ENCODE data around the gene AGPS.
"Not testable (repeated sequence)": the region's sequence is repeated elsewhere in the genome, so short reads cannot be mapped to it uniquely, and the experiment has no call there.

Gene AGPS

DNA sequence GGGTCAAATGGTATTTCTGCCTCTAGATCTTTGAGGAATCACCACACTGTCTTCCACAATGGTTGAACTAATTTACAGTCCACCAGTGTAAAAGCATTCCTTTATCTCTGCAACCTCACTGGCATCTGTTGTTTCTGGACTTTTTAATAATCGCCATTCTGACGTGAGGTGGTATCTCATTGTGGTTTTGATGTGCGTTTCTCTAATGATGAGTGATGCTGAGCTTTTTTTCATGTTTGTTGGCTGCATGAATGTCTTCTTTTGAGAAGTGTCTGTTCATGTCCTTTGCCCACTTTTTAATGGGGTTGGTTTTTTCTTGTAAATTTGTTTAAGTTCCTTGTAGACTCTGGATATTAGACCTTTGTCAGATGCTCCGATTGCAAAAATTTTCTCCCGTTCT is 32.0 kb downstream of the AGPS start:
- not testable (repeated sequence) for DNase-seq

GRCh38 chr2:177427316-177427715 is 34.7 kb downstream of the AGPS start:
- DNase-seq: no peak

DNA sequence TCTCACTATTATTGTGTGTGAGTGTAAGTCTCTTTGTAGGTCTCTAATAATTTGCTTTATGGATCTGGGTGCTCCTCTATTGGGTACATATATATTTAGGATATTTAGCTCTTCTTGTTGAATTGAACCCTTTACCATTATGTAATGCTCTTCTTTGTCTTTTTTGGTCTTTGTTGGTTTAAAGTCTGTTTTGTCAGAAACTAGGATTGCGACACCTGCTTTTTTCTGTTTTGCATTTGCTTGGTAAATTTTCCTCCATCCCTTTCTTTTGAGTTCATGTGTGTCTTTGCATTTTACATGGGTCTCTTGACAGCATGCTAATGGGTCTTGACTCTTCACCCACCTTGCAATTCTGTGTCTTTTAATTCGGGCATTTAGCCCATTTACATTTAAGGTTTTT is 35.4 kb downstream of the AGPS start:
- not testable (repeated sequence) for DNase-seq

DNA sequence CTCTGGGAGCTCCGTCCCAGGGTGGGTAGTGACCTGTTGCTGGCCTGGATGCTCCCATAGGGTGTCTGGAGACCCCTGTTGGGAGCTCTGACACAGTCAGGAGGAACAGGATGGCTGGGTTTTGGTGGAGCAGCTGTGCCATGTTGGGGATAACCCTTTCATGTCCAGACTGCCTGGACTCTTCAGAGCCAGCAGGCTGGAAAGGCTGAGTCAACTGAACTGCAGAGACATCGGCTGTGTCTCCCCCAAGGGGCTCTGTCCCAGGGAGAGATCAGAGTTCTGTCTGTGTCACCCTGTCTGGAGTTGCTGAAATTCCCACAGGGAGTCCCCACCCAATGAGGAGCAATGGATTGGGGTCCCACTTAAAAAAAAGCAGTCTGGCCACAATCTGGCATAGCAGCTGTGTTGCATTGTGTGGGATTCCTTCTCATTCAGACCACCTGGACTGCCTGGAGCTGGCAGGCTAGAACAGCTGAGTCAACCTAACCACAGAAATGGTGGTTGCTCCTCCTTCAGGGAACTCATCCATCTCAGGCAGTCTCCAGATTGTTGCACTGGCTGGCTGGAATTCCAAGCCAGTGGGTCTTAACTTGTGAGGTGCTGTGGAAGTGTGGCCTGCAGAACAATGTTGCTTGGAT is 37.2 kb downstream of the AGPS start:
- peak; percentile 10 for DNase-seq

- no peak for DNase-seq
Observed at GRCh38 chr2:177430411-177430810, 37.8 kb downstream of the AGPS start.

DNA sequence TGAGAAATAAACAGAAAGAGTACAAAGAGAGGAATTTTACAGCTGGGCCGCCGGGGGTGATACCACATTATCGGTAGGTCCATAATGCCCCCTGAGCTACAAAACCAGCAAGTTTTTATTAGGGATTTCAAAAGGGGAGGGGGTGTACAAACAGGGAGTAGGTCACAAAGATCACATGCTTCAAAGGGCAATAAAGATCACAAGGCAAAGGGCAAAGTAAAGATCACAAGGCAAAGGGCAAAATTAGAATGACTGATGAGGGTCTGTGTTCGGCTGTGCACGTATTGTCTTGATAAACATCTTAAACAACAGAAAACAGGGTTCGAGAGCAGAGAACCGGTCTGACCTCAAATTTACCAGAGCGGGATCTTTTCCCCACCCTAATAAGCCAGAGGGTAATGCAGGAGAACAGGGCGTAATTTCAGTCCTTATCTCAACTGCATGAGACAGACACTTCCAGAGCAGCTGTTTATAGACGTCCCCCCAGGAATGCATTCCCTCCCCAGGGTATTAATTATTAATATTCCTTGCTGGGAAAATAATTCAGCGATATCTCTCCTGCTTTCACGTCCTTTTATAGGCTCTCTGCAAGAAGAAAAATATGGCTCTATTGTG is 38.6 kb downstream of the AGPS start:
- not testable (repeated sequence) for DNase-seq

- no peak for DNase-seq
Observed at GRCh38 chr2:177432703-177433102, 40.1 kb downstream of the AGPS start.

- no peak for DNase-seq
Observed at GRCh38 chr2:177433402-177433801, 40.8 kb downstream of the AGPS start.

DNA sequence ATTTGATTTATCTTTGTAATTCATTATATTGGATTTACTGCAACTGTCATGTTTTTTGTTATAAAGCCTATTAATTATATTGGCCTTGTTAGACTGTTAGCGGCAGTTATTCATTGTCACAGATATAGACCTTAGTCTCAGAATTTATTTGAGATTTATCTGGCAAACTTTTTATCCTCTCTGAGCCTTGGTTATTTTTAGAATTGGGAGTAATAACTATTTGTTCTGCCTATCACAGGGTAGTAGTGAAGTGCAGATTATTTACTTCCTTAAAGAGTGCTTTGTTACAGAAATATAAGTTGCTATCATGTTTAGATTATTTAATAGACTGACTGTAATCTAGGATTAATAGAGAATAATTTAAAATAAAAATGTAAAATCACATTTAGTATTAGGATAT is 41.9 kb downstream of the AGPS start:
- DNase-seq: no peak

GRCh38 chr2:177445200-177445599 is 52.6 kb downstream of the AGPS start:
- no peak for DNase-seq

DNA sequence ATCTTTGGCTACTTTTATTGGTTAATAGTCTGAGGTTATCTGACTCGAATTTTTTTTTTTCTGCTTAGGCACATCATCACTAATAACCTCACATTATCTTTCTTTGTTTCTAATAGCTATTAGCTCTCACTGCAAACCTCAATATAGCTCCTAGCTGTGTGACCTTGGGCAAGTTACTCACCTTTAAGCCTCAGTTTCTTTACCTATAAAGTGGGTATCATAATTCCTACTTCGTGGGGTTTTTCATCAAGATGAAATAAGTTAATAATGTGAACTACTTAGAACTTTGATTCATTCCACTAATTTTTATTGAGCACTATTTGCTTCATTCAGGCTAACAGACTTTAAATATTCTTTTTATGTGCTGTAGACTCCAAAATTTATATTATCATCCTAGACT is 55.5 kb downstream of the AGPS start:
- no peak for DNase-seq

DNA sequence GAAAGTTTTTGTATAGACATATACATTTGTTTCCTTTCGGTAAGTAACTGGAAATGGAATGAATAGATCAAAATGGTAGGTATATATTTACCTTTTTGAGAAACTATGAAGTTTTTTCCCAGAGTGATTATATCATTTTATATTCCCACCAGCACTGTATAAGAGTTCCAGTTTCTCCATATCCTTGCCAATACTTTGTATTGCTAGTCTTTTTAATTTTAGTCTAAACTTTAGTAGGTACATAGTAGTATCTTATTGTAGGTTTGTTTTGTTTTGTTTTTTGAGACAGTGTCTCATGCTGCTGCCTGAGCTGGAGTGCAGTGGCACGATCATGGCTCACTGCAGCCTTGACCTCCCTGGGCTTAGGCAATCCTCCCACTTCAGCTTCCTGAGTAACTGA is 56.6 kb downstream of the AGPS start:
- DNase-seq: no peak

DNA sequence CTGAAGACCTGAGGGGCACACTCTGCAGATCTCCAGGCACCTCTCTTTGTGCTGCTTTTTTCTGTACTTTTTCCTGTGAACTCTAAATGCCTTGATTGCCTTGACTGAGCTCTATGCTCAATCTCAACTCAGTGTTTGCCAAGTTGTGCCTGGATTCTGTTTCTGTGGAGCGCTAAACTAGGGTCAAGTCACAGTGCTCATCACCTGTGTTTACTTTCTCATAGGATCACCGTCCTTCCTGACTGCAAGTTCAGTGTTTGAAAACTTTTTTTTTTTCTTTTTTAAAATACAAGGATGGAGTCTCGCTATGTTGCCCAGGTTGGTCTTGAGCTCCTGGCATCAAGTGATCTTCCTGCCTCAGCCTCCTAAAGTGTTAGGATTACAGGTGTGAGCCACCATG is 62.6 kb downstream of the AGPS start:
- DNase-seq: no peak

- DNase-seq: not testable (repeated sequence)
Observed at GRCh38 chr2:177459756-177460155, 67.2 kb downstream of the AGPS start.

GRCh38 chr2:177460973-177461585 is 68.5 kb downstream of the AGPS start:
- DNase-seq: peak; percentile 84

DNA sequence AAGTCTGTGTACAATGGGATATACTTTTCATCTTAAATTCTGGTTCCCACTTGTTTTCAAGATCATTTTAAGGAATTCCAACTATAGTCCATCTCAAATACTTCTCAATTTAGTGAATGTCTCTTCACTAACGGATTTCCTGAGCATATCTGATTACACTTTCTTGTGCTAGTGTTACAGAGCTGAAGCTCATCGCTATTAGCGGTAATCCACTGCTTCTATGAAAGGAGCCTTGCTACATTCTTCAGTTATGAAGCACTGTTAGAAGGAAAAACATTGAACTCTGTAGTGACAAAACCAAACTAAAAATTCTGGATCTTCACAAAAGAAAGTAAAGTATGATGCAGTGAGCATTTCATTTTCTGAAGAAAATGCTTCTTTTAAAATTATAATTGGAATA is 72.0 kb downstream of the AGPS start:
- DNase-seq: no peak

GRCh38 chr2:177465400-177466138 is 73.0 kb downstream of the AGPS start:
- DNase-seq: no peak

- DNase-seq: no peak
Observed at GRCh38 chr2:177466337-177467195, 74.0 kb downstream of the AGPS start.

- no peak for DNase-seq
Observed at GRCh38 chr2:177467646-177468045, 75.1 kb downstream of the AGPS start.

GRCh38 chr2:177471990-177472389 is 79.4 kb downstream of the AGPS start:
- DNase-seq: no peak

GRCh38 chr2:177474301-177474700 is 81.7 kb downstream of the AGPS start:
- DNase-seq: no peak

DNA sequence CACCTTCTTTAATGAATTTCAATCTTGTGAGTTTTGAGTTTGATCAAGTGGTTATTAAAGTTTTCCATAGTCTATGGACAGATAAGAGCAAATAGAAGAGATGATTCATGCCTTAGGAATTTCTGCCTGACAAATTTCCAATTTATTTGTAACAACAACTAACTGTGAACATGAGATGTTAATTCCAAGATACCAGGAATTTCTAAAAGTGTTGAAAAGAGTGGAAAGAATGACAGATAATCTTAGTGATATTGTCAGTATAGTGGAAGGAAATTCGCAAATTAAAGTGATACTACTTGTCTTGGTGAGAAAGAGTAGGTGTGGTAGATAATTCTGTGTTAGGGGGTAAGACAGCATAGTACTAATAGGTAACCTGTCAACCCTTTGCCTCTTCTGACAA is 82.4 kb downstream of the AGPS start:
- DNase-seq: no peak

DNA sequence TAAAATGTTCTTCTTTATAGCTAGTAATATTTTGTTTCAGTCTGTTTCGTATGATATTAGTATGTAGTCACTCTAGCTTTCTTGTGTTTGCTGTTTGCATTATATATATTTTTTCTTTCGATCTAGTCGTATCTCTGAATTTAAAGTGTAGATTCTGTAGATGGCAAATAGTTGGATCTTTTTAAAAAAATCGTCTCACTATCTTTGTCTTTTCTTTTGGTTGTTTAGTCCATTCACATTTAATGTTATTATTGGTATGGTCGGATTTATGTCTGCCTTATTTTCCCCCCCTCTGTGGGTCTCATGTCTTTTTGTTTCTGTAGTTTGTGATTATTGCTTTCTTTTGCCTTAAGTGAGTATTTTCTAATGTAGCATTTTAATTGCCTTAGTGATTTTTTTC is 84.3 kb downstream of the AGPS start:
- DNase-seq: no peak
